Retinal pigment epithelial cell (primary cell): ENCODE measurements around the gene GET4.

Experiments used
- DNase-seq: peaks from one replicate; pipeline ENCODE4 v3.0.0-alpha.2; 2010; ENCODE audit warnings: low read depth
- H3K4me3 ChIP-seq: 2 replicates; pipeline ENCODE4 v1.5.1; 2011; ENCODE audit warnings: mild to moderate bottlenecking, low read length, control low read depth, moderate library complexity
- CTCF ChIP-seq: conservative IDR thresholded peaks from 2 replicates; pipeline ENCODE4 v1.5.1; 2011; ENCODE audit warnings: low read depth, low read length, control low read depth, inconsistent platforms

Gene GET4

GRCh38 chr7:877312-878232 lies 1.2 kb downstream of the GET4 start:
- TF ChIP-seq CTCF = no peak
- DNase-seq = no peak
- H3K4me3 ChIP-seq = peak overlapping the region; percentile 81

- no peak for TF ChIP-seq CTCF
- no peak for DNase-seq
- no peak overlapping the region for H3K4me3 ChIP-seq
Measured at GRCh38 chr7:879093-879492, 2.7 kb downstream of the GET4 start.

- no peak for DNase-seq
- TF ChIP-seq CTCF = no peak
- no peak overlapping the region for H3K4me3 ChIP-seq
Measured at GRCh38 chr7:879706-880105, 3.4 kb downstream of the GET4 start.

- no peak for TF ChIP-seq CTCF
- no peak overlapping the region for H3K4me3 ChIP-seq
- no peak for DNase-seq
Measured at GRCh38 chr7:880450-880849, 4.1 kb downstream of the GET4 start.

GRCh38 chr7:881441-882234 lies 5.3 kb downstream of the GET4 start:
- no peak overlapping the region for H3K4me3 ChIP-seq
- no peak for DNase-seq
- no peak for TF ChIP-seq CTCF

GRCh38 chr7:882336-883035 lies 6.1 kb downstream of the GET4 start:
- TF ChIP-seq CTCF = no peak
- no peak overlapping the region for H3K4me3 ChIP-seq
- no peak for DNase-seq
